Activated naive CD8-positive, alpha-beta T cell (primary cell): ENCODE results near the gene LYZL6.
"Not testable (repeated sequence)": the region's sequence is repeated elsewhere in the genome, so short reads cannot be mapped to it uniquely, and the experiment has no call there.

Source experiments
- H3K27ac Mint-ChIP-seq: one replicate; pipeline ENCODE4 v1.8.0; 2021; ENCODE audit warnings: mixed read lengths
- H3K27me3 Mint-ChIP-seq: one replicate; pipeline ENCODE4 v1.8.0; 2021; ENCODE audit warnings: mixed read lengths
- H3K36me3 Mint-ChIP-seq: one replicate; pipeline ENCODE4 v1.8.0; 2021; ENCODE audit warnings: mixed read lengths
- H3K4me1 Mint-ChIP-seq: one replicate; pipeline ENCODE4 v1.8.0; 2021; ENCODE audit warnings: low read depth, mixed read lengths
- H3K4me3 Mint-ChIP-seq: one replicate; pipeline ENCODE4 v1.8.0; 2021; ENCODE audit warnings: mild to moderate bottlenecking, mixed read lengths
- H3K9me3 Mint-ChIP-seq: one replicate; pipeline ENCODE4 v1.8.0; 2021; ENCODE audit warnings: low read depth, mixed read lengths

Gene LYZL6

DNA sequence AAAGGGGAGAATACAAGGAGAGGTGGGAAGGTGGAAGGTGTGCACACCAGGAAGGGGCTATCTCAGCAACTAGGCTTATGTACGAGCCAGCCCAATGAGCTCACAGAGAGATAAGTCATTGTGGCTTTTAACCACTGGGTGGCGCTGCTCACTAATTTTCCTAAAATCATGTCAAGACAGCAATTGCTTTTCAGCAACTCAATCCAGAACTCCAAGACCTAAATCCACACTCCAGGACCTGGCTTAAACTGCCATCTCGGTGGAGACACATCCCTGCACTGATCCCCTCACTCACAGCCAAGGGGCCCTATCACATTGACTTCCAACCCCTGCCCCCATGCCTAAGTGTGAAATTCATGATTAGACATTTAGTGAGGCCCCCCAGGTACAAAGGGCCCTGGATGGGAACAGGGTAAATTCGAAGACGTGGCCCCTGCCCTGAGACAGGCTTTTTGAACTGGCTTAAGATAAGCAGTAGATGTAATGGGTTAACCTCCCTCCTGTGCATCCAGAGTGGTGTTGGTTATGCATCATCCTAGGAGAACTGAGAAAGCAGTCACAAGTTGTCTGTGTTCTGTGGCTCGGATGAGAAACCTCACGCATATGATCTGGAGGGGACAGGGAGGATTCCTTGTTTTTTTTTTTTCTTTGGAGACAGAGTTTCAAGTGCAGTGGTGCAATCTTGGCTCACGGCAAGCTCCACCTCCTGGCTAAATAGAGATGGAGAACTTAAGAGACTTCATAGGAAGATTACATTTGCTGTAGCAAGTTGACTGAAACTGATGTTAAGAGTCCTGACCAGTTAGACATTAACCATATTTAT, 26.3 kb upstream of the LYZL6 start:
- no peak overlapping the region for H3K4me3 Mint-ChIP-seq
- no peaks in the 10 kb centered on the region for H3K9me3 Mint-ChIP-seq
- H3K27me3 Mint-ChIP-seq: no peaks in the 10 kb centered on the region
- no peak overlapping the region for H3K27ac Mint-ChIP-seq
- no peaks in the 10 kb centered on the region for H3K36me3 Mint-ChIP-seq
- H3K4me1 Mint-ChIP-seq: no peaks in the 10 kb centered on the region

DNA sequence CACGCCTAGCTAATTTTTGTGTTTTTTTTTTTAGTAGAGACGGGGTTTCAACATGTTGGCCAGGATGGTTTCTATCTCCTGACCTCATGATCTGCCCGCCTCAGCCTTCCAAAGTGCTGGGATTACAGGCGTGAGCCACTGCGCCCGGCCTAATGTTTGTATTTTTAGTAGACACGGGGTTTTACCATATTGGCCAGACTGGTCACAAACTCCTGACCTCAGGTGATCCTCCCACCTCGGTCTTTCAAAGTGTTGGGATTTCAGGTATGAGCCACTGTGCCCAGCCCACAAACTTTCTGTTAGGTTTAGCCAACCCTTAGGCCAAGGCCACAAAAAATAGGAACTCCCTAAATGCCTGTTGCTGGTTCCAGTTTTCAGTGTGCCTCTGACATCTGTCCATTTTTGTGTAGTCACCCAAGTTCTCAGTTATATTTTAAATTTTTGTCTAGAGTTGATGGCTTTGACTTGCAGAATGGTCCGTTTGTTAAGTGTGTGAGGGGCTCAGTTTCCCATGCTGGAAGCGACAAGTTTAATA, 25.1 kb upstream of the LYZL6 start:
- no peaks in the 10 kb centered on the region for H3K4me1 Mint-ChIP-seq
- no peak overlapping the region for H3K4me3 Mint-ChIP-seq
- H3K9me3 Mint-ChIP-seq: no peaks in the 10 kb centered on the region
- no peaks in the 10 kb centered on the region for H3K36me3 Mint-ChIP-seq
- H3K27me3 Mint-ChIP-seq: no peaks in the 10 kb centered on the region
- H3K27ac Mint-ChIP-seq: no peak overlapping the region

DNA sequence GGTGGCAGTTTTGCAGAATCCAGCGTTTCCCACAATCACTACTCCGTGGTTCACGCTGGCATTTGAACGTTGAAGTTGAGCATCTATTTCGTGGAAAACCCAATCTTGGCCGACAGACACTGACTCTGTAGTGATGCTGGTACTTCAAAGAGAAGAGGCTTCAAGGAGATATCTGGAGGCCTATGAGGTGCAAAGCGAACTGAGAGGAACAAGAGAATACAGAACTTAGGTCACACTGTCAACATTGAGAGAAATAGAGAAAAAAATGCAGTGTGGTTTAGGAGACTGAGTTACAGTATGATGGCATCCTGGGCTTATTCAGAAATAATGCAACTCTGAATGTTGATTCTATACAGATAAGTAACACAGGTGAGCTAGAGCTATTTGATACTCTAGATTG, 21.8 kb upstream of the LYZL6 start:
- no peaks in the 10 kb centered on the region for H3K27me3 Mint-ChIP-seq
- no peak overlapping the region for H3K27ac Mint-ChIP-seq
- H3K36me3 Mint-ChIP-seq: no peaks in the 10 kb centered on the region
- H3K9me3 Mint-ChIP-seq: no peaks in the 10 kb centered on the region
- H3K4me3 Mint-ChIP-seq: no peak overlapping the region
- no peaks in the 10 kb centered on the region for H3K4me1 Mint-ChIP-seq

DNA sequence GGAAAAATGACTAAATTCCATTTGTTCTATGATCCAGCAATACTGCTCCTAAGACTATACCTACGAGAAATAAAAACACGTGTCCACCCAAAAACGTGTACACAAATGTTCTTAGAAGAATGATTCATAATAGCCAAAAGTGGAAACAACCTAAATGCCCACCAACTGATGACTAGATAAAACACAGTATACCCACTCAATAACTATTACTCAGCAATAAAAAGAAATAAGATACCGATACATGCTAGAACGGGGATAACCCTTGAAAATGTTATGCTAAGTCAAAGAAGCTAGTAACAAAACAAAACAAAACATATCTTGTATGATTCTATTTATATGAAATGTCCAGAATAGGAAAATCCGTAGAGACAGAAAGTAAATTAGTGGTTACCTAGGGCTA, 20.1 kb upstream of the LYZL6 start:
- no peaks in the 10 kb centered on the region for H3K36me3 Mint-ChIP-seq
- no peaks in the 10 kb centered on the region for H3K4me1 Mint-ChIP-seq
- no peak overlapping the region for H3K4me3 Mint-ChIP-seq
- H3K27ac Mint-ChIP-seq: no peak overlapping the region
- H3K9me3 Mint-ChIP-seq: no peaks in the 10 kb centered on the region
- H3K27me3 Mint-ChIP-seq: peaks cover 6% of the 10 kb centered on the region

DNA sequence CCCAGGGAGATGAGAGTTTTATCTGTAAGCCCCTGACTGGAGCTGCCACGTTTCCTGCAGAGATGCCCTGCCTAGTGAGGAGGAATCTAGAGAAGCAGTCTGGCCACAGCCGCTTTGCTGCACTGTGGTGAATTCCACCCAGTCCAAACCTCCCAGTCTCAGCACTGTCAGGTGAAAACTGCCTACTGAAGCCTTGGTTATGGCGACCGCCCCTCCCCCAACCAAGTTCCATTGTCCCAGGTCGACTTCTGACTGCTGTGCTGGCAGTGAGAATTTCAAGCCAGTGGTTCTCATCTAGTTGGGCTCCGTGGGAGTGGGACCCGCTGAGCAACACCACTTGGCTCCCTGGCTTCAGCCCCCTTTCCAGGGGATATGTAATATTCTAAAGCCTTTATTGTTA, 10.2 kb upstream of the LYZL6 start:
- Mint-ChIP-seq H3K4me1 (no peaks in the 10 kb centered on the region), H3K27me3 (peaks cover 6% of the 10 kb centered on the region), H3K4me3 (no peak overlapping the region), H3K36me3 (no peaks in the 10 kb centered on the region), H3K27ac (no peak overlapping the region), H3K9me3 (no peaks in the 10 kb centered on the region)

DNA sequence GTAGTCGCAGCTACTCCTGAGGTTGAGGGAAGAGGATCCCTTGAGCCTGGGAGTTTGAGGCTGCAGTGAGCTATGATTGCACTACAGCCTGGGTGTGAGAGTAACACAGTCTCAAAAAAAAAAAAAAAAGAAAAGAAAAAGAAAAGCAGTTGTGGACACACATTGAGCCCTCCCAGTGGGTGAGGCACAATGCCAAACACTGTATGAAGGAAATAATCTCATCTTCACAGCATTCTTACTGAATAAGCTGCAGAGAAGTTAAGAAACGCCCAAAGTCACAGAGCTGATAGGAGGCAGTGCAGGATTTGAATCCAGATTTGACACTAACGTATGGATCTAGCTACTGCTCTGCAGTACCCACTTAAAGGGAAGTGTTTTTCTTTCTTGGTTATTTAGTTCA, 5.9 kb upstream of the LYZL6 start:
- Mint-ChIP-seq H3K4me3 (no peak overlapping the region), H3K4me1 (no peaks in the 10 kb centered on the region), H3K27ac (no peak overlapping the region), H3K27me3 (no peaks in the 10 kb centered on the region), H3K9me3 (no peaks in the 10 kb centered on the region), H3K36me3 (no peaks in the 10 kb centered on the region)

DNA sequence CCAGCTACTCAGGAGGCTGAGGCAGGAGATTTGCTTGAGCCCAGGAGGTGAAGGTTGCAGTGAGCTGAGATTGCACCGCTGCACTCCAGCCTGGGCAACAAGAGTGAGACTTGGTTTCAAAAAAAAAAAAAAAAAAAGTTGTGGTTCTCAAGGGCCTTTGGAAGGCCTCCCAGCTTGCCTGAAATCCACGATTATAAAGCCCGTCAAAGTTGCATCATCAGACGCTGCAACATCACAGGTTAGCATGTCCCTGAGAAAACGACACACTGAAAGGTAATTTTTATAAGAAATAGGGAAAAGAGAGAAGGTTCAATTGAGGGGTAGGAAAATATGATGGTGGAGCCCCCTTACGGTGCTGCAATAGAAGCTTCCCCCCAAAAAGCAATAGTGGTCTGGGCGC, 4.6 kb upstream of the LYZL6 start:
- H3K4me1 Mint-ChIP-seq: no peaks in the 10 kb centered on the region
- H3K27me3 Mint-ChIP-seq: no peaks in the 10 kb centered on the region
- no peaks in the 10 kb centered on the region for H3K36me3 Mint-ChIP-seq
- H3K27ac Mint-ChIP-seq: no peak overlapping the region
- no peak overlapping the region for H3K4me3 Mint-ChIP-seq
- no peaks in the 10 kb centered on the region for H3K9me3 Mint-ChIP-seq

DNA sequence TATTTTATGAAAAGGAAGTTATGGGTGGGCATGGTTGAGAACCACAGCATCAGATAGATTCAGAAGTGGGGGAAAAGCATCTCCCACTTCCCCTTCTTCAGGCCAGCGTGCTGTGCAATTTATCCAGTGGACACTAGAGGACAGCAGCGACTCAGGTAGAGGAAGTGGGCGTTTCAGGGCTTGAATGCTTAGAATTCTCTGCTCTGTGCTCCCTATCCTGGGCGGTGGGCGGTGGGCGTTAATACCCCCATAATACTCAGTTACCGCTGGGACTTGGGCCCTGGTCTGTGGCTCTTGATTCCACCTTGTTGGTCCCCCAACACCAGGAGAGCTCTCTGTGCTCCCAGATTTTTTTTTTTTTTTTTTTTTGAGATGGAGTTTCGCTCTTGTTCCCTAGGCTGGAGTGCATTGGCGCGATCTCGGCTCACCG, 3.7 kb upstream of the LYZL6 start:
- no peak overlapping the region for H3K4me3 Mint-ChIP-seq
- no peaks in the 10 kb centered on the region for H3K9me3 Mint-ChIP-seq
- H3K4me1 Mint-ChIP-seq: no peaks in the 10 kb centered on the region
- no peaks in the 10 kb centered on the region for H3K36me3 Mint-ChIP-seq
- H3K27ac Mint-ChIP-seq: no peak overlapping the region
- H3K27me3 Mint-ChIP-seq: no peaks in the 10 kb centered on the region

DNA sequence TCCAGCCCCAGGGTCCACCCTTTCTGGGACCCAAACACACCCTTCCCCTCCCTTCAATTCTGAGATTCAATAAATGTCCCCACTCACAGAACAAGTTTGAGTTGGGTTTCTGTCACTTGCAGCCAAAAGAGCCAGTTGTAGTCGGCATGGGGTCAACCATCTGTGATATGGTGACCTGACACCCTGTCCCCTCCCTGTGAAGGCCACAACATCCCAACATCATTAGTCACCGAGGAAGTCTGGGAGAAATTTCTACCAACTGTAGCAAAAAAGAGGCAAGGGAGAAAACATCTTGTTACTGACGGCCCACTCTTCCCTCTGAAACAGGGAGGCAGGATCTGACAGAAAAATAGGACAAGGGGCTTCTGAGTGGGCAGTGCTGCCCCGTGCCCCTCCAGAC, 638 bp upstream of the LYZL6 start:
- no peak overlapping the region for H3K4me3 Mint-ChIP-seq
- no peaks in the 10 kb centered on the region for H3K27me3 Mint-ChIP-seq
- H3K27ac Mint-ChIP-seq: no peak overlapping the region
- no peaks in the 10 kb centered on the region for H3K4me1 Mint-ChIP-seq
- H3K9me3 Mint-ChIP-seq: no peaks in the 10 kb centered on the region
- H3K36me3 Mint-ChIP-seq: no peaks in the 10 kb centered on the region

DNA sequence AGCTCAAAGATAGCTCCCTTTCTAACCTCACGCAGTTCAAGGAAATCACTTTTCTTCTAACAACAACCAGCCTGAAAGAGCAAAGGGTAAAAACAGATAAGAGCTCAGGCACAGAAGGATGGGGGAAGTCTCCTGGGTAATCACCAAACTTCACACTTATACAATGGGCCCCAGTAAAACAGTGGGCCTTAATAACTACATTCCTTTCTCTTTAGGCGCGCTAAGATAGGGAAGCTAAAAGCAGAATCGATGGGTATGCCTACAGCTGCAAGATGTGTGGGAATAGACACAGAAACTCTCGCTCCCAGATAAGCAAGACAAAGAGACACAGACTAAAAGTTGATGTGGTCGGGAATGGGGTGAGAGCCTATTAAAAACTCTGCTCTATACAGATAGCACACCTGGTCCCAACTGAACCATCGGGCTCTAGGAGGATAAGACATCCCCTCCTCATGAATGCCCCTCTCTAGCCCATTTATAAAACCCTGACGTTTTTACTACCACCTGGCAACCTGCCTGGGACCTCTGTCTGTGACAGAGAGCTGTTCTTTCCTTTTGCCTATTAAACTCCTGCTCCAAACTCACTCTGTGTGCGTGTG, 826 bp downstream of the LYZL6 start:
- H3K9me3 Mint-ChIP-seq: no peaks in the 10 kb centered on the region
- H3K4me1 Mint-ChIP-seq: no peaks in the 10 kb centered on the region
- no peak overlapping the region for H3K27ac Mint-ChIP-seq

DNA sequence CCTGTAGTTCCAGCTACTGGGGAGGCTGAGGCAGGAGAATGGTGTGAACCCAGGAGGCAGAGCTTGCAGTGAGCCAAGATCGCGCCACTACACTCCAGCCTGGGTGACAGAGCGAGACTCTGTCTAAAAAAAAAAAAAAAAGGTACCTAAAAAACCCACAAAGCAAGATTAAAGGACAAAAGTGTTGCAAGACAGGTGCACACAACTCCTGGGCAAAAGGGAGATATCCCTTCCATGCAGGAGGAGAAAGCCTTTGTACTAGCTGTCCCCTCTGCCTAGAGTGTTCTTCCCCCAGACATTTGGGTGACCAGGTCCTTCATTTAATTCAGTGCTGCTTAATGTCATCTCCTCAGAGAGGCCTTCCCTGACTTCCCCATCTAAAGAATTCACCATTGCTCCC, 5.0 kb downstream of the LYZL6 start:
- H3K4me3 Mint-ChIP-seq, H3K27me3 Mint-ChIP-seq, H3K4me1 Mint-ChIP-seq, H3K36me3 Mint-ChIP-seq, H3K27ac Mint-ChIP-seq, H3K9me3 Mint-ChIP-seq: not testable (repeated sequence)

More for the DNA sequence above, 826 bp downstream of the LYZL6 start:
- Mint-ChIP-seq H3K36me3 (no peaks in the 10 kb centered on the region), H3K4me3 (no peak overlapping the region), H3K27me3 (no peaks in the 10 kb centered on the region)

DNA sequence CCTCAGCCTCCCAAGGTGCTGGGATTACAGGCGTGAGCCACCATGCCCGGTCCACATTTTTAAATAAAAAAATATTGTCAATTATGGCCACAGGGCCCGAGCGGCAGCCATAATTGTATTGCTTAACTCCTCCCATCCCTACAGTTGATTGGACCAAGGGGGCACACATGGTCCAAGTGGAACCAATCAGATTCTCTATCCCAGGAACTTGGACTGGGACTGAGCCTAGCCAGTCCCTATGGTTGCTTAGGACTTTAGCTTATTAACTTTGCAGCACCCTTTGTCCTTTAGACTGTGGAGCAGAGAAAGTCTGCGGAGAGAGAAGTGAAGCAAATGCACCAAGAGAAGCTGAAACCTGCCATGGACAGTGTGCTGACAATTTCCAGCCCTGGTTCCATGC, 7.5 kb downstream of the LYZL6 start:
- Mint-ChIP-seq H3K9me3 (no peaks in the 10 kb centered on the region), H3K27ac (no peak overlapping the region), H3K4me3 (no peak overlapping the region), H3K4me1 (peaks cover under 1% of the 10 kb centered on the region), H3K27me3 (no peaks in the 10 kb centered on the region), H3K36me3 (no peaks in the 10 kb centered on the region)

DNA sequence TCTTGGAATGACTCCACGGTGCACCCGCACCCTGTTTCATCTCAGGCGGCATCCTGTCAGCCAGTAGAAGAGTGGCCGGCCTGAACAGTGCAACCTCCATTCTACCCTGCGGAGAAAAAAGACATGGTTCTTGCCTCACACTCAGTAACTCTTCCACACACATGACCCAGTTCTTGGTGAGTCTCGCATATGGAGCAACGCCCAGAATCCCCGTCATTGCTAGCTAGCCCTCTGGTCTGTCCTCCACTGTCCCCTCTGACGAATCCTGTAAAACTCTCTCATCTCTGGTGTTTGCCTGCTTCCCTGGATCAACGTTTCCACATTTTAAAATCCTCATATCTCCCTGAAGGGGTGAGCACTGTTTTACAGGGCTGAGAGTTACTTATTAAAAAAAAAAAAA, 8.8 kb downstream of the LYZL6 start:
- Mint-ChIP-seq H3K4me1 (peaks cover 12% of the 10 kb centered on the region), H3K36me3 (no peaks in the 10 kb centered on the region), H3K9me3 (no peaks in the 10 kb centered on the region), H3K4me3 (no peak overlapping the region), H3K27ac (no peak overlapping the region), H3K27me3 (no peaks in the 10 kb centered on the region)

DNA sequence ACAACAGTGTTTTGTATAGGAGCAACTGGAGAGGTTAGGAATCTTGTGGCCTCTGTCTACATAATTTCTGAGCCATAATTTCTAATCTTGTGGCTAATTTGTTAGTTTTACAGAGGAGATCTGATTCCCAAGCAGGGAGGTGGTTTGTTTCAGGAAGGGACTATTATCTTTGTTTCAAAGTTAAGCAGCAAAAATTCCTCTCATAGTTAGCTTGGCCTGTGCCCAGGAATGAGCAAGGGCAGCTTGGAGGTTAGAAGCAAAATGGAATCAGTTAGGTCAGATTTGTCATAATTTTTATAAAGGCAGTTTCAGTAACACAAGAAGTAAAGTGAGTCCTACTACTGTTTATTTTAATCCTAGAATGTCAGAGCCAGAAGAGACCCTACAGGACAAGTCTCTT, 10.9 kb downstream of the LYZL6 start:
- H3K27ac Mint-ChIP-seq: no peak overlapping the region
- no peak overlapping the region for H3K4me3 Mint-ChIP-seq
- H3K36me3 Mint-ChIP-seq: no peaks in the 10 kb centered on the region
- H3K9me3 Mint-ChIP-seq: no peaks in the 10 kb centered on the region
- H3K27me3 Mint-ChIP-seq: peaks cover 2% of the 10 kb centered on the region
- H3K4me1 Mint-ChIP-seq: peaks cover 15% of the 10 kb centered on the region

DNA sequence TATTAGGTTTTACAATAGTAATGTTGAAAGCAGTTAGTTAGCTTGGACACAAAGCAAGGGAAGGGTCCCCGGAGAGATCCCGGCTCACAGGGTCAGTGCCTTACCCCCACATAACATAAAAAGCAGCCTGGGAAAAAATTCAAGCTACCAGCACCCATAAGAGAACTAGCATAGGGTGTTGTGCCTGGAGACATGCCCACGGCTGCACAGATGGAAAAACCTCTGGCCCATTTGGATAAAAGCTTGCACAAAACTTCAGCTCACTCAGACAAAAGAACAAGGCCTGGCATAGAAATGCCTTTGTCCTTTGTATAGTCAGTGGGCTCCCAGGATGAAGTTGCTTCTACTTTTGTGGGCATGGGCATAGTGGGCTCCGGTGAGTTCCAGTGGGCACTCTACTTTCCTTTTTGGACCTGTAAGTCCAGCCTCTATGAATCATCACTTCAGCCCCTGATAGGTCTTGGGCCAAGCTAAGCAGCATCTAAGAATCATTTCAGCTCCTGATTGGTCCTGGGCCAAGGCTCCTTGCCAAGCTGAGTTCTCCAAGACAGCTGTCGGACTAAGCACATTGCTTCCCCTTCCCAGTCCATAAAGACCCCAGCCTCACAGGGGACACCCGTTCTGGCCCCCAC, 11.6 kb downstream of the LYZL6 start:
- Mint-ChIP-seq H3K9me3 (no peaks in the 10 kb centered on the region), H3K36me3 (no peaks in the 10 kb centered on the region), H3K27me3 (peaks cover 2% of the 10 kb centered on the region), H3K4me3 (no peak overlapping the region), H3K27ac (no peak overlapping the region), H3K4me1 (peaks cover 15% of the 10 kb centered on the region)
